ENCODE data around the gene ZCCHC2.

- TF ChIP-seq CTCF (IDR thresholded peaks at IDR 0.05; ENCODE audit: low read depth, low read length, missing input control) (no peak), ZBTB33 (IDR thresholded peaks at IDR 0.05) (no peak), MAX (IDR thresholded peaks at IDR 0.05) (no peak), ATF3 (IDR thresholded peaks at IDR 0.05) (no peak), REST (IDR thresholded peaks at IDR 0.05) (no peak), RXRA (IDR thresholded peaks at IDR 0.05) (no peak), YY1 (IDR thresholded peaks at IDR 0.05) (no peak), GABPA (IDR thresholded peaks at IDR 0.05 in 1 of 2, conservative IDR thresholded peaks at IDR 0.05 in 1 of 2) (no peak), RAD21 (IDR thresholded peaks at IDR 0.05) (no peak), NR2F2 (IDR thresholded peaks at IDR 0.05) (no peak), JUND (IDR thresholded peaks at IDR 0.05) (no peak), EGR1 (IDR thresholded peaks at IDR 0.05; ENCODE audit: low read depth in 2 of 2) (no peak), TAF1 (conservative IDR thresholded peaks at IDR 0.05) (no peak)
Measured at GRCh38 chr18:62586781-62587487, 64.1 kb downstream of the ZCCHC2 start.

Measured in liver (tissue), 3 donors.